Skeletal muscle tissue (tissue), 4 donors: Measurements from ENCODE around the gene FBXL20. TPM values are rescaled to one million over a fixed set of nuclear protein-coding genes. Genes with fewer than 3 reads are reported as not detected.
"Not testable (repeated sequence)": the region's sequence is repeated elsewhere in the genome, so short reads cannot be mapped to it uniquely, and the experiment has no call there.

Source experiments
- H3K27ac ChIP-seq: one replicate; pipeline ENCODE4 v1.7.0; 2013; ENCODE audit warnings: mild to moderate bottlenecking, low read depth, low read length, inconsistent platforms
- H3K27me3 ChIP-seq, 3 donors: one replicate each; pipeline ENCODE4 v1.7.0; 2013; ENCODE audit warnings: low read length in 3 of 3; ENCODE audit not compliant: control insufficient read depth in 3 of 3, insufficient read depth in 3 of 3
- H3K36me3 ChIP-seq, 3 donors: one replicate each; pipeline ENCODE4 v1.7.0; 2013; ENCODE audit warnings: low read length in 3 of 3; ENCODE audit not compliant: control insufficient read depth in 3 of 3, insufficient read depth in 3 of 3
- H3K4me1 ChIP-seq, 3 donors: one replicate each; pipeline ENCODE4 v1.7.0; 2013; ENCODE audit warnings: low read length in 3 of 3, mild to moderate bottlenecking in 3 of 3; ENCODE audit not compliant: control insufficient read depth in 3 of 3, insufficient read depth in 3 of 3
- H3K4me3 ChIP-seq, 3 donors: one replicate each; pipeline ENCODE4 v1.7.0; 2013; ENCODE audit warnings: low read length in 3 of 3
- H3K9ac ChIP-seq, 3 donors: one replicate each; pipeline ENCODE4 v1.7.0; 2013; ENCODE audit warnings: low read length in 3 of 3, mild to moderate bottlenecking in 3 of 3, moderate library complexity in 2 of 3, low read depth in 1 of 3
- H3K9me3 ChIP-seq, 3 donors: one replicate each; pipeline ENCODE4 v1.7.0; 2013; ENCODE audit warnings: low read length in 3 of 3; ENCODE audit not compliant: control insufficient read depth in 3 of 3
- total RNA-seq: library from RNA; depleted of rRNA; stranded (reverse); fragments of >200 nt; gene quantifications from one replicate; pipeline ENCODE4 v1.2.3, GENCODE V29; 2014
- donor health status: Osteomylitis.

Gene FBXL20
- total RNA-seq, 1 donor from 2014 or later = 6.3 TPM

- Histone ChIP-seq H3K9me3 (no peaks in the 10 kb centered on the region), H3K4me3 (no peak overlapping the region), H3K27ac (no peak overlapping the region), H3K4me1 (peaks cover 0 to 4% (median 0%) of the 10 kb centered on the region in 3 donors), H3K27me3 (no peaks in the 10 kb centered on the region), H3K36me3 (no peaks in the 10 kb centered on the region), H3K9ac (no peak overlapping the region)
Observed at GRCh38 chr17:39391448-39391847, 10.0 kb downstream of the FBXL20 start.

DNA sequence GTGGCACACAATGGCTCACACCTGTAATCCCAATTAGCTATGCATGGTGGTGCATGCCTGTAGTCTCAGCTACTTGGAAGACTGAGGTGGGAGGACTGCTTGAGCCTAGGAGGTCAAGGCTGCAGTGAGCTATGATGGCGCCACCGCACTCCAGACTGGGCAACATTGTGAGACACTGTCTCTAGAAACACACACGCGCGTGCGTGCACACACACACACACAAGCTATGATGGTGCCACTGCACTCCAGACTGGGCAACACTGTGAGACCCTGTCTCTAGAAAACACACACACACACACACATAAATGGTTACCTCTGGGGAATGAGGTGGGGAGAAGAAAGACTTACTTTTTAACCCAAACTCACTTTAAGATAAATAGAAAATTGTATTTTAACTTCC, 16.4 kb downstream of the FBXL20 start:
- H3K27me3 ChIP-seq = no peaks in the 10 kb centered on the region
- no peak overlapping the region for H3K9ac ChIP-seq
- no peaks in the 10 kb centered on the region for H3K9me3 ChIP-seq
- no peaks in the 10 kb centered on the region for H3K36me3 ChIP-seq
- no peaks in the 10 kb centered on the region for H3K4me1 ChIP-seq
- H3K27ac ChIP-seq = no peak overlapping the region
- H3K4me3 ChIP-seq = no peak overlapping the region

DNA sequence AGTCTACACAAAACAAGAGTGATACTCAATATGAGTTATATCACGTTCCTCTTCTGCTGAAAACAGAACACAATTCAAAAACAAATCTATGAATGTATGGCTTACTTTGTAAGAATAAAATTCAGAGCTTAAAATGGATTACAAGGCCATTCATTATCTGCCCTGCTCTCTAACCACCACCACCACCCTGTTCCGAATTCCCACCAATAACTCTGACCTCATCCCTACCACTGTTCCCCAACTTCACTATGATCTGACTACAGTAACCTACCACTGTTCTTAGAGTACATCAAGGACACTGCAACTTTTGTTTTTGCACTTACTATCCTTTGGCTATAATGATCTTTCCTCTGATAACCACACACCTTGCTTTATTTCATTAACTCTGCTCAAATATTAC, 21.3 kb downstream of the FBXL20 start:
- H3K36me3 ChIP-seq = no peaks in the 10 kb centered on the region
- H3K4me3 ChIP-seq = no peak overlapping the region
- H3K4me1 ChIP-seq = peaks cover 0 to 5% (median 0%) of the 10 kb centered on the region in 3 donors
- no peak overlapping the region for H3K27ac ChIP-seq
- no peaks in the 10 kb centered on the region for H3K27me3 ChIP-seq
- H3K9ac ChIP-seq = no peak overlapping the region
- no peaks in the 10 kb centered on the region for H3K9me3 ChIP-seq

- H3K36me3 ChIP-seq = no peaks in the 10 kb centered on the region
- no peaks in the 10 kb centered on the region for H3K27me3 ChIP-seq
- no peak overlapping the region for H3K27ac ChIP-seq
- no peak overlapping the region for H3K4me3 ChIP-seq
- no peaks in the 10 kb centered on the region for H3K9me3 ChIP-seq
- H3K9ac ChIP-seq = no peak overlapping the region
- H3K4me1 ChIP-seq = peaks cover 0 to 5% (median 0%) of the 10 kb centered on the region in 3 donors
Observed at GRCh38 chr17:39376434-39376833, 25.0 kb downstream of the FBXL20 start.

DNA sequence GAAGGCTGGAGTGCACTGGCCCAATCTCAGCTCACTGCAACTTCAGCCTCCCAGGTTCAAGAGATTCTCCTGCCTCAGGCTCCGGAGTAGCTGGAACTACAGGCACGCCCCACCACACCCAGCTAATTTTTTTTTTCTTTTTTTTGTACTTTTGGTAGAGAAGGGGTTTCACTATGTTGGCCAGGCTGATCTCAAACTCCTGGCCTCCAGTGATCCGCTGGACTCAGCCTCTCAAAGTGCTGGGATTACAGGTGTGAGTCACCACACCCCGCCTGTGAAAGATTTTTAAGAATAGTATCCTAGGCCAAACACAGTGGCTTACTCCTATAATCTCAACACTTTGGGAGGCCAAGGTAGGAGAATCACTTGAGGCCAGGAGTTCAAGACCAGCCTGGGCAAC, 33.6 kb downstream of the FBXL20 start:
- not testable (repeated sequence) for H3K9me3 ChIP-seq, H3K36me3 ChIP-seq, H3K4me3 ChIP-seq, H3K4me1 ChIP-seq, H3K27ac ChIP-seq, H3K9ac ChIP-seq, H3K27me3 ChIP-seq

GRCh38 chr17:39365872-39366271, 35.6 kb downstream of the FBXL20 start:
- Histone ChIP-seq H3K9me3 (no peaks in the 10 kb centered on the region), H3K27me3 (no peaks in the 10 kb centered on the region), H3K4me3 (no peak overlapping the region), H3K9ac (no peak overlapping the region), H3K36me3 (no peaks in the 10 kb centered on the region), H3K4me1 (peaks cover 4 to 10% (median 10%) of the 10 kb centered on the region in 3 donors), H3K27ac (no peak overlapping the region)

DNA sequence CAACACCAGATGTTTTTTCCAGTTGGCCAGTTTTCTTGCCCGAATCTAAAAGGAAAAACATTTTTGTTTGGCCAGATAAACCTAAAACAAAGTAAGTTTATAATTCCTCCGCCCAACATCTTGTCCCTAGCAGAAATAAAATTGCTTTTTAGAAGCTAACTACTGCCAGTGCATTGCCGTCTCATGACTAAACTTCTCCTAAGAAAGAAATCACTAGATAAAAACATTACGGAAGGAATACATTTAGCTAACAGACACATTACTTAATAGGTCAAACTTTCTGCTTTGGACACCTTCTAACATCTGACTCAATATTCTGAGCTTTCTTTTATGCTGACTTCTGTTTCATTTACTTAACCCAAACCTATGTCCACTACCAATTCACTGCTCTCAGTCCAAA, 36.2 kb downstream of the FBXL20 start:
- H3K9me3 ChIP-seq = no peaks in the 10 kb centered on the region
- H3K27ac ChIP-seq = no peak overlapping the region
- no peaks in the 10 kb centered on the region for H3K36me3 ChIP-seq
- H3K27me3 ChIP-seq = no peaks in the 10 kb centered on the region
- no peak overlapping the region for H3K4me3 ChIP-seq
- no peak overlapping the region for H3K9ac ChIP-seq
- H3K4me1 ChIP-seq = peaks cover 4 to 16% (median 15%) of the 10 kb centered on the region in 3 donors

DNA sequence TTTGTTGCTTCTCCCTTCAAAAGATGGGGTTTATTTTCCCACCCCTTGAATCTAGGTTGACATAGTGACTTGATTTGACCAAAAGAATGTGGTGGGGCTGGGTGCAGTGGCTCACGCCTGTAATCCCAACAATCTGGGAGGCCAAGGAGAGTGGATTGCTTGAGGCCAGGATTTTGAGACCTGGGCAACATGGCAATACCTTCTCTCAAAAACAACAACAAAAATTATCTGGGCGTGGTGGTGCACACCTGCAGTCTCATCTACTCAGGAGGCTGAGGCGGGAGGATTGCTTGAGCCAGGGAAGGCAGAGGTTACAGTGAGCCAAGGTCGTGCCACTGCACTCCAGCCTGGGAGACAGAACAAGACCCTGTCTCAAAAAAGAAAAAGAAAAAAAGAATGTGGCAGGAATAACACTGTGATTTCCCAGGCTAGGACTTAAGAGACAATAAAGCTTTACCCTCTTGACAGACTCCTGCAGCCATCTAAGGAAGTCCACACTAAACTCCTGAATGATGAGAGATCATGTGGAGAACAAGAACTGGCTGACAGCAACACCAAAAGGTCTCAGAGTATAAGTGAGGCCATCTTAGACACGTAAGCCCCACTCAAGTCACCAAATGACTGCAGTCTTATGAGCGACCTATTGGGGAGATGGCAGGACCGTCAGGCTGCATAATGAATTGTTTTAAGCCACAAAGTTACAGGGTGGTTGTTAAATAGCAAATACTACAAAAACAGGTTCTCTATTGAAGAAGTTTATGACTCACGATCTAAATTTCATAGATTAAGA, 37.0 kb downstream of the FBXL20 start:
- Histone ChIP-seq H3K9ac (no peak overlapping the region), H3K4me3 (no peak overlapping the region), H3K4me1 (peaks cover 4 to 16% (median 15%) of the 10 kb centered on the region in 3 donors), H3K36me3 (no peaks in the 10 kb centered on the region), H3K9me3 (no peaks in the 10 kb centered on the region), H3K27ac (no peak overlapping the region), H3K27me3 (no peaks in the 10 kb centered on the region)

DNA sequence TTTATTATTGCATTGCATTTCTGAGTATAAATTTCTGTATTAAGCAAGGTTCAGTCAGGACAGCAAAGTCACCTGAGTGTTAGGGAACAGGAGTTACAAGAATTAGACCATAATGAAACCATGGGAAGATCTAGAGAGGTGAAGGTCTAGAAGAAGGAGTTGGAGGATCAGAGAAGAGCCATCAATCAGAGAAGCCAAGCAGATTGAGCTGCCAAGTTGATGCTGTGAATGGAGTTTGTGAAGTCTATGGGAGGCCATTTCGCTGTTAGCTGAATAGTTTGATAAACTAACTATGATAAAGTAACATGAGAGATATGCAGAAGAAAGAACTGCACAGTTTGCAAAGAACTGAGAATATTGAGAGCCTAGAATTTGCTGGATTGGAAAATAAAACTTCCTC, 40.4 kb downstream of the FBXL20 start:
- H3K27me3 ChIP-seq = no peaks in the 10 kb centered on the region
- no peaks in the 10 kb centered on the region for H3K36me3 ChIP-seq
- H3K9ac ChIP-seq = peak overlapping the region in 1 of 3 donors; percentile 7
- no peak overlapping the region for H3K4me3 ChIP-seq
- H3K27ac ChIP-seq = no peak overlapping the region
- H3K9me3 ChIP-seq = no peaks in the 10 kb centered on the region
- H3K4me1 ChIP-seq = peaks cover 4 to 16% (median 12%) of the 10 kb centered on the region in 3 donors

GRCh38 chr17:39360537-39360936, 40.9 kb downstream of the FBXL20 start:
- Histone ChIP-seq H3K4me1 (peaks cover 4 to 13% (median 10%) of the 10 kb centered on the region in 3 donors), H3K4me3 (no peak overlapping the region), H3K27ac (no peak overlapping the region), H3K9me3 (no peaks in the 10 kb centered on the region), H3K27me3 (no peaks in the 10 kb centered on the region), H3K36me3 (no peaks in the 10 kb centered on the region), H3K9ac (peak overlapping the region in 1 of 3 donors; percentile 7)
